D721Med (cell line): ENCODE data around the gene GNPTAB.

Experiments used
- DNase-seq: peaks from one replicate; pipeline ENCODE4 v3.0.0; 2011; ENCODE audit warnings: low spot score; ENCODE audit not compliant: insufficient read length
- FAIRE-seq: peaks from 2 replicates; lab custom pipeline; 2011; peaks lifted over from hg19 to GRCh38; lab: Jason Lieb, UNC
- CTCF ChIP-seq: IDR thresholded peaks from 2 replicates; pipeline ENCODE4 v1.5.1; 2012; ENCODE audit warnings: mild to moderate bottlenecking, control low read depth; ENCODE audit not compliant: insufficient read depth; ENCODE audit errors: missing control alignments

The GNPTAB gene

GRCh38 chr12:101747697-101748096 lies 83.1 kb downstream of the GNPTAB start:
- DNase-seq (no peak), FAIRE-seq (no peak)
- no peak for TF ChIP-seq CTCF

- no peak for TF ChIP-seq CTCF
- DNase-seq: no peak
- no peak for FAIRE-seq
Measured at GRCh38 chr12:101746661-101747060, 84.1 kb downstream of the GNPTAB start.

DNA sequence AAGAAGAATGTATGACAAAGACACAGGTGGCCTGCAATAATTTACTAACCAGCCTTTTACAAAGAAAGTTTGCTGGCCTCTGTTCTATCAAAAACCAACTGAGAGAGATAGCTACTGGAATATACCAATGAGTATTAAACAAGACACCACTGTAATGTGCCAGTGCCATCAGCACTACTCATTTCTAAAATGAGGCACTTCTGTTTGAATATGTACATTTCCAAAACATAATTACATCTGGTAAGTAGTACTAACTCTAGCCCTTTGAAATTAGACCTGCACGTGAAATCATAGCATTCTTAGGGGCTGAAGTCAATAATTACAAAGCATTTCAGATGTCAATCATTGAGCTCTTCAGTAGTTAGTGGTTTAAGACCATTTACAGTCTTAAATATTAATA lies 84.6 kb downstream of the GNPTAB start:
- FAIRE-seq: no peak
- TF ChIP-seq CTCF: no peak
- DNase-seq: no peak

- no peak for DNase-seq
- no peak for TF ChIP-seq CTCF
- FAIRE-seq: no peak
Measured at GRCh38 chr12:101745481-101745880, 85.3 kb downstream of the GNPTAB start.

DNA sequence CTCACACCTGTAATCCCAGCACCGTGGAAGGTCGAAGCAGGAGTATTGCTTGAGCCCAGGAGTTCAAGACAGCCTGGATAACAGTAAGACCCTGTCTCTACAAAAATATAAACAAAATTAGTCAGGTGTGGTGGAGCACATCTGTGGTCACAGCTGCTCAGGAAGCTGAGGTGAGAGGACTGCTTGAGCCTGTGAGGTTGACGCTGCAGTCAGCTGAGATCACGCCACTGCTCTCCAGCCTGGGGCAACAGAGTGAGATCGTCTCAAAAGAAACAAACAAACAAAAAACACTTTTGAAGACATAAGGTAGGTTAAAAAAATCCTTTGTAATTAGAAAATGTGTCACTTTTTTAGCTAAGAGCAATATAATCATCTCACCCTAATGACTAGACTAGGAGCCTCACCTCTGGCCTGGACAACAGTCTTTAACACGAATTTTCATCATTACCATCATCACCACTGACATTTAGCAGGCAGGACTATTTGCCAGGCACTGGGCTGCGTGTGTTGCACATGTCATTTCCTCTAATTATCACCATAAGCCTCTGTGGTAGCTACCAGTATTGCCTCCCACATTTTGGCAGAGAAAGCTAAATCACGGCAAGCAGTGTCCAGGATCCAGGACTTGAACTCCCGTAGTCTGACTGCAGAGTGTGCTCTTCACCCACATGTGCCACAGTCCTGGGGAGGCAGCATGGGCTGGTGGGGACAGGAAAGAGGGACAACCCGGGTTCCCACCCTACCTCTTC lies 86.9 kb downstream of the GNPTAB start:
- DNase-seq (no peak), FAIRE-seq (no peak)
- TF ChIP-seq CTCF: no peak

- FAIRE-seq: no peak
- no peak for DNase-seq
- TF ChIP-seq CTCF: no peak
Measured at GRCh38 chr12:101743242-101743641, 87.5 kb downstream of the GNPTAB start.

- DNase-seq: no peak
- no peak for TF ChIP-seq CTCF
- FAIRE-seq: no peak
Measured at GRCh38 chr12:101740980-101741379, 89.8 kb downstream of the GNPTAB start.
